ENCODE results near the gene SUGT1. TPM values are rescaled to one million over a fixed set of nuclear protein-coding genes. Genes with fewer than 3 reads are reported as not detected.

Gene SUGT1
- total RNA-seq, 2 experiments from 2014 or later = 63.1 to 64.0 TPM

DNA sequence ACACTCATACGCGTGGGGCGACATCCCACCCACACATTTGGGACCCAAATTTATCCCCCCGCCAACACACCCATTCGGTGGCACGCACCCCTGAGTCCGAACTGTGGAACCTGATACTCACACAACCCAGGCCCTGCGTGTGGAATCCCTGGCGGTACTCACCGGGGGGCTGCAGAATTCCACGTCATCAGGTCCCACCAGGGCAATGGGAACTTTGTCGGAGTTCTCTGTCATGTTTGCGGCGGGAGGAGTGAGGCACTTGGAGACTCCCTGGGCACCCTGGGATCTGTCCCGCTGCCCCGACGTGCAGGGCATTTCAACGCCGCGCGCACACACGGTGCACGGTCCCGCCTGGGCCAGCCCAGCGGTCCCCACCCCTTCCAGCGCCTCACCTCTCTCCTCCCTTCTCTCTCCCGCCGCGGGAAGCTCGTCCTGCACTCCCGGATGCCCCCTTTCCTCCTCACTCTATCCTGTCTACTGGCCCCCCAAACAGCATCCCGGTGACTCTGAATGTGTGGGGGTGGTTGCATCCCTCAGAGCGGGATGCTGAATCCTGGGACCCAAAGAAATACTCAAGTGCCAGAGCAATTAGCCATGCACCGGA is 86.9 kb downstream of the SUGT1 start, which contains the start of gene CNMD:
Gene CNMD, minus strand, starts transcription at position 353 of the 604 bp plus-strand sequence. Its CDS starts 119 bp downstream, at position 234.
- H3K4me1 Mint-ChIP-seq (ENCODE audit: low read depth) = peaks cover 2% of the 10 kb centered on the region
- no peaks in the 10 kb centered on the region for H3K36me3 Mint-ChIP-seq
- no peaks in the 10 kb centered on the region for H3K9me3 Mint-ChIP-seq
- no peak within 1 kb of the TSS for H3K4me3 Mint-ChIP-seq
- CTCF ChIA-PET = no interaction called here
- H3K27ac Mint-ChIP-seq = no peak within 1 kb of the TSS
- POLR2A ChIA-PET = no interaction called here
- H3K27me3 Mint-ChIP-seq = peaks cover 48% of the 10 kb centered on the region
- no peak for DNase-seq
- intact Hi-C loops (cut with micrococcal nuclease) = no loop called here

- CTCF ChIA-PET = interaction anchor here (1.5 kb wide), 1 partner anchor 66 kb away, joined by 3 read pairs; no protein-coding TSS in a partner anchor
- intact Hi-C loops (cut with micrococcal nuclease) = no loop called here
- POLR2A ChIA-PET = no interaction called here
Observed at GRCh38 chr13:52743569-52743968, 90.9 kb downstream of the SUGT1 start.

GRCh38 chr13:52743988-52744387 is 91.4 kb downstream of the SUGT1 start:
- Mint-ChIP-seq H3K36me3 (no peaks in the 10 kb centered on the region), H3K27me3 (peaks cover 48% of the 10 kb centered on the region), H3K4me3 (no peak overlapping the region), H3K9me3 (no peaks in the 10 kb centered on the region), H3K27ac (no peak overlapping the region), H3K4me1 (ENCODE audit: low read depth) (peaks cover 2% of the 10 kb centered on the region)
- CTCF ChIA-PET = interaction anchor here (1.5 kb wide), 1 partner anchor 66 kb away, joined by 3 read pairs; no protein-coding TSS in a partner anchor
- no peak for DNase-seq
- POLR2A ChIA-PET = no interaction called here
- intact Hi-C loops (cut with micrococcal nuclease) = no loop called here

More at GRCh38 chr13:52743569-52743968, 90.9 kb downstream of the SUGT1 start:
- Mint-ChIP-seq H3K9me3 (no peaks in the 10 kb centered on the region), H3K27me3 (peaks cover 49% of the 10 kb centered on the region), H3K27ac (no peak overlapping the region), H3K36me3 (no peaks in the 10 kb centered on the region), H3K4me1 (ENCODE audit: low read depth) (peaks cover 2% of the 10 kb centered on the region), H3K4me3 (no peak overlapping the region)
- no peak for DNase-seq

DNA sequence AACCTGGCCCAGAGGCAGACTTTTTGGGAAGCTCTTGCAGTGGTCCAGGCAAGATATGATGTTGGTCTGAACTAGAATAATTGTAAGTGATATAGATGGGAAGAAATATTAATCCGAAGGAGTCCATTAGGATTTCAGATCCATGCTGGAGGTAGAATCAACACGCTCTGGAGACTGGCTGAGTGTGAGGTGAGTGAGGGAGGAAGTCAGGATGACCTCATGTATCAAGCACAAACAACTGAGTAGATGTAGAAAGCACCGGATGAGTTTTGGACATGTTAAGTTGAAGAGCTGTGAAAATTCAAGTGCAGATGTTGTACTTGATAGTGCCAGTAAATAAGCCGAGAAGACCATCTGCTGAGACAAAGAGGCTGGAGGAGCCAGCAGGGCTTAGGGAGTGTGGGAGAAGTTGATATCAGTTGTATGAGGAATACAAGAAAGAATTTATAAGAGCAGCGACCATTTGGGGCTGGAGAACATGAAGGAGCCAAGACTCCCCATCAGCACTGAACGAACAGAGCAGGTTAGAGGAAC is 92.3 kb downstream of the SUGT1 start:
- no peak overlapping the region for H3K27ac Mint-ChIP-seq
- ChIA-PET POLR2A (no interaction called here), CTCF (interaction anchor here (1.5 kb wide), 1 partner anchor 65 kb away, joined by 3 read pairs; no protein-coding TSS in a partner anchor)
- intact Hi-C loops (cut with micrococcal nuclease) = no loop called here
- H3K4me1 Mint-ChIP-seq (ENCODE audit: low read depth) = no peaks in the 10 kb centered on the region
- no peak for DNase-seq
- peaks cover 42% of the 10 kb centered on the region for H3K27me3 Mint-ChIP-seq
- no peaks in the 10 kb centered on the region for H3K36me3 Mint-ChIP-seq
- no peak overlapping the region for H3K4me3 Mint-ChIP-seq
- H3K9me3 Mint-ChIP-seq = no peaks in the 10 kb centered on the region

DNA sequence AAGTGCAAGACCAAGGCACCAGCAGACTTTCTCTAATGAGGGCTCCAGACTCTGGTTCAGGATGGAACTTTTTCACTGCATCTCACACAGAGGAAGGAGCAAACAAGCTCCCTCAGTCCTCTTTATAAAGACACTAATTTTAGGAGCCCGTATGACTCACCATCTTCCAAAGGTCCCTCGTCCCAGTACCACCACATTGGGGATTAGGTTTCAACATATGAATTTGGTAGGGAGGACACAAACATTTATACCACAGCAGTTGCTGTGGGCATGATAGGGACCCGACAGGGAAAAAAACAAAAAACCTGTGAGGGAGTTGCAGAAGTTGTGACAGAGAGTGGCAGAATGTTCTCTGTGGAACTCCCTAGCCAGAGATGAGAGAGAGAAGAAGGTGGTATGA is 93.5 kb downstream of the SUGT1 start:
- Mint-ChIP-seq H3K4me1 (ENCODE audit: low read depth) (no peaks in the 10 kb centered on the region), H3K27me3 (peaks cover 34% of the 10 kb centered on the region), H3K4me3 (no peak overlapping the region), H3K9me3 (no peaks in the 10 kb centered on the region), H3K27ac (no peak overlapping the region), H3K36me3 (no peaks in the 10 kb centered on the region)
- intact Hi-C loops (cut with micrococcal nuclease) = no loop called here
- ChIA-PET POLR2A (no interaction called here), CTCF (interaction anchor here (0.5 kb wide), 1 partner anchor 42 kb away, joined by 3 read pairs; no protein-coding TSS in a partner anchor)
- DNase-seq = no peak

DNA sequence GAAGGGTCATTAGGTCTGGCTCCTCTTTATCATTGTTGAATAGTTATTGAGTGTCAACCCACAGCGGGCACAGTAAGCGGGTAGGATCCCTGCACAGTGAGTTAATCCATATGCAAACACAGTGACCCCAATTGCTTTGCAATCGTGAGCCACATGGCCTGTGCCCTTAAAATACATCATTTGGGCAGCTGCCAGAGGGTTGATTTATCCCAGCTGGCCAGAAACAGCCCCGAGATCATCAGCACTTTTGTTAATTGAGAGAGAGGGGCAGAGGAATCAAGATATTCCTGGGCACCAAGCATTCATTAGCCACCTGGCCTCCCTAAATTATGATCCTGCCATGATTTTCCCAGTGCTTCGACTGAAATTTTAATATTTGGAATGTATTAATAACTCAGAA is 96.8 kb downstream of the SUGT1 start:
- Mint-ChIP-seq H3K27ac (no peak overlapping the region), H3K4me3 (no peak overlapping the region), H3K4me1 (ENCODE audit: low read depth) (no peaks in the 10 kb centered on the region), H3K36me3 (no peaks in the 10 kb centered on the region), H3K27me3 (peaks cover 15% of the 10 kb centered on the region), H3K9me3 (no peaks in the 10 kb centered on the region)
- POLR2A ChIA-PET = no interaction called here
- no peak for DNase-seq
- CTCF ChIA-PET = no interaction called here
- intact Hi-C loops (cut with micrococcal nuclease) = no loop called here

Other genes with a start within 250 kb of the SUGT1 start
- under 1 TPM; 0.12 to 0.22 TPM for gene THSD1, start 246.7 kb upstream of the SUGT1 start, total RNA-seq
- gene VPS36, start 202.2 kb upstream of the SUGT1 start, total RNA-seq = 10 to 100 TPM; 24.7 to 26.6 TPM
- gene CKAP2, start 197.4 kb upstream of the SUGT1 start, total RNA-seq = 10 to 100 TPM; 60.4 to 63.8 TPM
- gene HNRNPA1L2, start 10.4 kb upstream of the SUGT1 start, total RNA-seq = 1 to 10 TPM; 7.6 to 8.5 TPM
- not detected for gene CNMD, start 87.0 kb downstream of the SUGT1 start, total RNA-seq
- not detected for gene PCDH8, start 195.8 kb downstream of the SUGT1 start, total RNA-seq